Measurements from ENCODE around the gene PKIG.

Gene PKIG

DNA sequence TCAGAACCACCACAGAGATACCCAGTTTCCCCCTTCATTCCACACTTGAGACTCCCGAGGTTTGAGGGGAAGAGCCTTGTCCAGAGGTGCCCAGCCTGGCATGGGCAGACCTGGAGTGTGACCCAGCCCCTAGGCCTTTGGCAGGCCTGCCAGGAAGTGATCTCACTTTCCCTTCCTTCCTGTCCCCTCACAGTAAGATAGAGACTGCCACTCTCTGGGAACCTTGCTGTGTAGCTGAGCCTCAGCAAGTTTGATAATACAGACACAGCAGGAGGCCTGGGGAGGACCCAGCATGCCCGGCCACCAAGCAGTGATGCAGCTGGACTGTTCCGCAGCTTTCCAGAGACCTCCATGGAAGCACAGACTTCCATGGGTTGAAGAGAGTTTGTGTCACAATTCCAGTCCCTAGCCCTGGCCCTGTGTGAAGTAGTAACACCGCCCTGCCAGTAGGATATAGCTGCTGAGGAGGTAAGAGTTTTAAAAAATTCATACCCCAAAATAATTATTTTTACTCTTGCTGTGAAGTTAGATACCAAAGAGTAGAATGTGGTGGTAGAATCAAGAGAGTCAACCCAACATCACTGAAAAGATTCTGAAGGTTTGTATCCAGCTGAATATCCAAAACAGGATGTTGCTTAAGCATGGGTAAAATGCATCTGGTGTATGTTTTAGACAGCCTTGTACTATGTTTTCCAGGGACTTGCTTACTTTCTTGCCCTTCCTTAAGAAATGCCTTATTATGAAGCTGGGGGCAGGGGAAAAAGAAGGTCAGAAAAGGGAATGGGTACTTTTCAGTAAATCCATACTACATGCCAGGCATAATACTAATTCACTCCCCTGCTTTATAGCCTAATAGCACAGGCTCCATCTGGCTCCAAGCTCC, 16.3 kb downstream of the PKIG start:
- ATAC-seq: peak; percentile 60
- Mint-ChIP-seq H3K4me3 (peak overlapping the region; percentile 78), H3K4me1 (peaks cover 51% of the 10 kb centered on the region), H3K27me3 (no peaks in the 10 kb centered on the region), H3K27ac (no peak overlapping the region), H3K9me3 (no peaks in the 10 kb centered on the region), H3K36me3 (peaks cover 29% of the 10 kb centered on the region)

DNA sequence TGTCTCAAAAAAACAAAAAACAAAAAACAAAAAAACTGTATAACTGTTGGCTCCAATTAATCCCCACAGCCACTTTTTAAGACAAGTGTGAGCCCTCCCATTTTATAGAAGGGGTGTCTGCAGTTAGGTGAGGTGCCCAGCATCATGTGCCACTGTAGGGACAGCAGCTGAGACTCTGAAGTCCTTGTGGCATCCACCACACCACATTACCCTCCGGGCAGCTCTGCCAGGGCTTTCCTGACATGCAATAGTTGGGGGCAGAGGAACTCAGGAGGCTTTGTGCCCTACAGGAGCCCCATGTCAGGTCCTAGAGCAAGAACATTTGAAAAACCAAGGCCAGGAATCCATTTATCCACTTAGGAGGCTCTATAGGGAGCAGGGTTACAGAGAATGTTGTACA, 17.3 kb downstream of the PKIG start:
- Mint-ChIP-seq H3K36me3 (peaks cover 21% of the 10 kb centered on the region), H3K27me3 (no peaks in the 10 kb centered on the region), H3K4me3 (peak overlapping the region; percentile 78), H3K27ac (no peak overlapping the region), H3K4me1 (peaks cover 41% of the 10 kb centered on the region), H3K9me3 (no peaks in the 10 kb centered on the region)
- no peak for ATAC-seq

DNA sequence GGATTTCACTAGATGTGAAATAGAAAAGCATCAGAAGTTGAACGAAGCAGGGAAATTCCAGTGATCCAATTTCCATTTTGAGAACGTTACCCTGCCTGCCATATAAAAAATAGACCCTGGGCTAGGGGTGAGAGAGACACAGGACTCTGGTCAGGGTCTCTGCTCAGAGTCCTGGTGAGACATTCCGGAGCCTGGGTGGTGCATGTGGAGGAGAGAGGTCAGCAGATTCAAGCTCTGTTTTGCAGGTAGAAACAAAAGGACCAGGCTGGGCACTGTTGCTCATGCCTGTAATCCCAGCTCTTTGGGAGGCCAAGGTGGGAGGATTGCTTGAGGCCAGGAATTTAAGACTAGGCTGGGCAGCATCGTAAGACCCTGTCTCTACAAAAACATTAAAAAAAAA, 17.9 kb downstream of the PKIG start:
- Mint-ChIP-seq H3K4me3 (peak overlapping the region; percentile 78), H3K27me3 (no peaks in the 10 kb centered on the region), H3K9me3 (no peaks in the 10 kb centered on the region), H3K4me1 (peaks cover 35% of the 10 kb centered on the region), H3K36me3 (peaks cover 20% of the 10 kb centered on the region), H3K27ac (no peak overlapping the region)
- ATAC-seq: no peak

DNA sequence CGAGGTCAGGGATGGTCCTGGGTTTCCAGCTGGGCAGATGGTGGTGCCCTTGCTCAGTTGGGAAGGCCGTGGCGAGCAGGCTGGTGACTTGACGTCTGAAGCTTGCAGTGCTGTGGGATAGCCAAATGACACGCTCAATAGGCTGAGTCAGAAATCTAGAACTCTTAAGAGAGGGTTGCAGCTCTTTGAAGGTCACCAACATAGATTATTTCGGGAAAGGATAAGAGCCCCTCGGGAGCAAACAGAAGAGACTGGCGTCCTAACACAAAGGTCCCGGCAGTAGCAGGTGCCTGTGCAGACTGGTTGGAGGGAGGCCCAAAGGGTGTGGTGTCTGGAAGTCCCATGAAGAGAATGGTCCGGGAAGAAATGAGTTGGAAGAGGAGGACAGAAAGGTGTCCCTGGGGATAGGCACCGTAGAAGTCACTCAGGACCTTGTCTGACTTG, 18.4 kb downstream of the PKIG start:
- H3K4me1 Mint-ChIP-seq: peaks cover 33% of the 10 kb centered on the region
- H3K9me3 Mint-ChIP-seq: no peaks in the 10 kb centered on the region
- H3K4me3 Mint-ChIP-seq: peak overlapping the region; percentile 78
- no peak overlapping the region for H3K27ac Mint-ChIP-seq
- H3K36me3 Mint-ChIP-seq: peaks cover 20% of the 10 kb centered on the region
- ATAC-seq: no peak
- no peaks in the 10 kb centered on the region for H3K27me3 Mint-ChIP-seq

DNA sequence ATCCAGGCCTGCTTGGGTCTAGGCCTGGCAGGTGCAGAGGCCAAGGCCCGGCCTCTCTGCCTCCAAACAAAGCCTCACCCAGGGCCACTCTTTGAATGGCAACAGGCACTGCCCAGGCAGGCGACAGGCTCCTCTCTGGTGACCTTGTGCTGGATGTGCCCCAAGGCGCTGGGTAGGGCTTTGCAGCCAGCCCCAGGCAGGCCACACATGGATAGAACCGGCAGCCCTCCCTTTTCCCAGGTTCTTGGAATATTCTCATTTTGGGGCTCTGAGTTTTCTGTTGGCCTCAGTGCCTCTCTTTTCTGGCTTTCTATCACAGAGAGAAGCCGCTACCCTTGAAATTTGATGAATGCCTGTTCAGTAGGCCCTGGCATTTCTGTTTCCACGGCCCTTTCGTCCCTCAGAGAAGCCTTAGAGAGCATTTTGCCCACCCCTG, 18.9 kb downstream of the PKIG start:
- no peak for ATAC-seq
- H3K27me3 Mint-ChIP-seq: no peaks in the 10 kb centered on the region
- no peaks in the 10 kb centered on the region for H3K9me3 Mint-ChIP-seq
- H3K4me3 Mint-ChIP-seq: peak overlapping the region; percentile 78
- H3K27ac Mint-ChIP-seq: no peak overlapping the region
- H3K36me3 Mint-ChIP-seq: peaks cover 20% of the 10 kb centered on the region
- peaks cover 33% of the 10 kb centered on the region for H3K4me1 Mint-ChIP-seq

DNA sequence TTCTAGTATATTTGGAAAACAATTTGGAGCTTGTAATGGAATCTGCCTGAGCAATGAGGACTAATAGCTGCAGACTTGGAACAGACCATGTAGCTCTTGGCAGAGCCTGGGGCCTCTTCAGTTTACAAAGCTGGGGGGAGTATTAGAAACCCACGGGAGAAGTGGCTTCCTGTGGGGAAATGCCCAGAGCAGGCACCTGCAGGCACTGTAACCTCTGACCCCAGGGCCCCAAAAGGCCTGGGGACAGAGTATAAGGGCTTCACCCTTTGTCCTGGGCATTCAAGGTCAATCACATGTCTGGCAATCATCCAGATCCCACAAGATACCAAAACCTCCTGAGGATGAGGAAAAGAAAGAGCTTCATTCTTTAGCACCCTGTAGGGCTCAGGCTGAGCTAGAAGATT, 19.4 kb downstream of the PKIG start:
- peak overlapping the region; percentile 78 for H3K4me3 Mint-ChIP-seq
- H3K27ac Mint-ChIP-seq: no peak overlapping the region
- no peak for ATAC-seq
- H3K9me3 Mint-ChIP-seq: no peaks in the 10 kb centered on the region
- peaks cover 30% of the 10 kb centered on the region for H3K4me1 Mint-ChIP-seq
- H3K36me3 Mint-ChIP-seq: peaks cover 20% of the 10 kb centered on the region
- no peaks in the 10 kb centered on the region for H3K27me3 Mint-ChIP-seq

DNA sequence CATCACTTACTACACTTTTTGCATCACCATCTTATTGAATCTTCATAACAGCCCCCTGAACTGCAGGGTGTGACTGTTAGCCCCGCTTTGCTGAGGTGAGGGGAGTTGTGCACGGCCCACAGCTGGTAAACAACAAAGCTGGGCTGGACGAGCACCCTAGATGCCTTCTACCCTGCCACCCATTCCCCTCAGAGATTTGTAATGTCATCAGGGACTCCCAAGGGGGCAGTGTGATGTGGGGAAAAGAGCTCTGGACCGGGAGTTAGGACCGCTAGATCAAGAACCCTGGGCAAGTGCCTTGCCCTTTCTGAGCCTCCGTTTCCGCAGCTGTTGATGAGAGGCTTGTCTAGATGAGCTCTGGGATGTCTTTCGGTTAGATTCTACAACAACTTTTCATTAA, 20.9 kb downstream of the PKIG start:
- Mint-ChIP-seq H3K27ac (no peak overlapping the region), H3K4me1 (peaks cover 18% of the 10 kb centered on the region), H3K36me3 (peaks cover 19% of the 10 kb centered on the region), H3K9me3 (peaks cover 3% of the 10 kb centered on the region), H3K4me3 (no peak overlapping the region), H3K27me3 (no peaks in the 10 kb centered on the region)
- ATAC-seq: no peak

DNA sequence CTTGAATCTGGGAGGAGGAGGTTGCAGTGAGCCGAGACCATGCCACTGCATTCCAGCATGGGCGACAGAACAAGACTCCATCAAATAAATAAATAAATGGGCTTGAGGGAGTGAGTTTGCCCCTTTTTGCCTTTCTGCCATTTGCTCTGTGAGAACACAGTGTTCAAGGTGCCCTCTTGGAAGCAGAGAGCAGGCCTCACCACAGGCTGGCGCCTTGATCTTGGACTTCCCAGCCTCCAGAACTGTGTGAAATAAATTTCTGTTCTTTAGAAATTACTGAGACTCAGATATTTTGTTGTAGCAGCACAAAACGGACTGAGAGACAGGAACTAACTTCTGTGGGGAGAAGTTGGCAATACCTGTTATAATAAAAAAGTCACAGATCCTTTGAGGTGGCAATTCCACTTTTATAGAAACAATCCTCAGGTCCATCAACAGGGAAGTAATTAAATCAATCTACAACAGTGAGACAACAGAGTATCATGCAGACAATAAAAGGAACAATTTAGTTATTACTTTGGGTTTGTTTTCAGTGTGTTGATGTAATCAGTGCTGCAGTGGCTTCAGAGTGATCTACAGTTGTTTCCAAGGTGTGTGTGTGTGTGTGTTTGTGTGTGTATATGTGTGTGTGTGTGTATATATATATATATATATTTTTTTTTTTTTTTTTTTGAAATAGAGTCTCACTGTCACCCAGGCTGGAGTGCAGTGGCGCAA, 24.5 kb downstream of the PKIG start:
- peaks cover 3% of the 10 kb centered on the region for H3K9me3 Mint-ChIP-seq

DNA sequence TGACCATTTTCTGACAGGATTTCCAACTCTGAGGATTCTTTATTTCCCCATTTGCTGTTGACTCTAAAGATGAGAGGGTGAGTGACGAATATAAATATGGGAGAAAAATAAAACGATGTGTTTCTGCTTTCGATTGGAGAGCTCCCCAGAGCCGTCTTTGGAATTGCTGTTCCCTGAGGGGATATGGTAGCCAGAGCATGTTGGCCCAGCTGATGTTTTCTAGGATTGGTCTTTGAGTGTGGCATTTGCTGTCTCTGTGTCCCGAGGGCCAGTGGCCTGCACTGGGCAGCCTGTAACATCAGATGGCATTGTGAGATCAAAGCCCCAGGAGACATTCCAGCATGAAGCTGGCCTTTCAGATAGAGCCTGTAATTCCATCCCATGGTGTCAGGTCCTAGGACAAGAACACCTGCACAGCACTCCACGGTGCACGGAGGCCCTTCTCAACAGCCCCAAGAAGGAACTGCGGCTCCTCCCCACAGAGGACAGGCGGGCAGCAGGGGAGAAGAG, 26.7 kb downstream of the PKIG start:
- Mint-ChIP-seq H3K4me3 (no peak overlapping the region), H3K4me1 (peaks cover 54% of the 10 kb centered on the region), H3K36me3 (peaks cover 16% of the 10 kb centered on the region), H3K9me3 (peaks cover 3% of the 10 kb centered on the region), H3K27ac (peak overlapping the region; percentile 84), H3K27me3 (no peaks in the 10 kb centered on the region)
- no peak for ATAC-seq

More for the DNA sequence above, 24.5 kb downstream of the PKIG start:
- Mint-ChIP-seq H3K36me3 (peaks cover 6% of the 10 kb centered on the region), H3K27ac (no peak overlapping the region), H3K4me1 (peaks cover 43% of the 10 kb centered on the region), H3K4me3 (no peak overlapping the region), H3K27me3 (no peaks in the 10 kb centered on the region)
- no peak for ATAC-seq

DNA sequence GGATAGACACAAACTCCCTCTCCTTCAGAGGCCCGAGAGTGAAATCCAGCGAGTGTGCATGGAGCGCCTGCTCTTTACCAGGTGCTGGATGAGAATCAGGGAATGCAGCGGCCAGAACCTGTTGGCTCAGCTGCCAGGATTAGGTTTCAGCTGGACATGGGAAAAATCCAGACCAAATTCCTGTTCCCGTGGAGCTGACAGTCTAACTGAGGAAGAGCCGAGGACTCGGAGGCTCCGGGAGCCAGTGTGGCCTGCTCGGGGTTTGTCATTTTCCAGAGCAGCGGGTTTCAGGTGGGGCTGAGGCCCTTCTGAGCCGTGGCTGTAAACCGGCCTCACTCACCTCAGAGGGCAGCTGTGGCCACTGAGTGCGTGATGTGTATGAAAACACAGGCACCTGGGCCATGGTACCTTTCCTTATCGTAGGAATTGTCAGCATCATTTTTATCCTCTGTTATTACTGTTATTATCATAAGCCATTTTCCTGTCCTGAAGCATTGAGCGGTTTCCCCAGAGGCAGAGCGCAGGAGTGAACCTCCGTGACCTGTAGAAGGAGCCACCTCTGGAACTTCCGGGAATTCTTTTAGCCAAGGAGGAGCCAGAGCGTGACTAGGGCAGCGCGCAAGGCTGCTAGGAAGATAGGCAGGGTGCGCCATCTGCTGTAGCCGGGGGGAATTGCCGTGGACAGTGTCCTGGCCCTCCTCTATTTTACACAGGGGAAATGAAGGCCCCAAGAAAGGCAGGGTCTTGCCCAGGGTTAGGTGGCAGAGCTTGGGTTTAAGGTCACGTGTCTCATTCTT, 27.3 kb downstream of the PKIG start:
- H3K27ac Mint-ChIP-seq: peak overlapping the region; percentile 84
- peaks cover 61% of the 10 kb centered on the region for H3K4me1 Mint-ChIP-seq
- H3K27me3 Mint-ChIP-seq: no peaks in the 10 kb centered on the region
- peaks cover 22% of the 10 kb centered on the region for H3K36me3 Mint-ChIP-seq
- H3K9me3 Mint-ChIP-seq: peaks cover 3% of the 10 kb centered on the region
- peak; percentile 93 for ATAC-seq
- H3K4me3 Mint-ChIP-seq: peak overlapping the region; percentile 74

DNA sequence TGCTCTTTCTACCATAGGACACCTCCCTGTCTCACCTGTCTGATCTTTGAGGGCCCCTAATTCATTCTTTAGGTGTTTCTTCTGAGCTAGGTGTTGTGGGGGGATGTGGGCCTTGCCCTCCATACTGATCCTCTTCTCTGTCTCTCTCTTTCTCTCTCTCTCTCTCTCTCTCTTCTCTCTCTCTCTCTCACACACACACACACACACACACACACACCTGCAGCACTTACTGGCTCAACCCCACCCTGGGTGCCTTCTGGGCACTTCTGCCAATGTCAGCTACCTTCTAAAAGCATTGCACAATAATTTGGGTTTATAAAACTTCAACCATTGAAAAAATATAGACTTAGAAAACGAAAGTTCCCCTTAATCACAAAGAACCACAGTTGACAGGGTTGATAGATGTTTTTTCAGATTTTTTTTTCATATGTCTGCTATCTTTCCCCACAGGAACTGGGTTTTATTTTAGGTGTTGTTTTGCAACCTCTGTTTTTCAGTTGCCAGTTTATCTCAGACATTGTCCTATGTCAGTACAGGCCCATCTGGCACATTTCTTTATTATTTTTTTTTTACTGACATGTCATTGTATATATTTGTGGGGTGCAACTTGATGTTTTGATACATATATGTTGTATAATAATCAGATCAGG, 28.1 kb downstream of the PKIG start:
- H3K9me3 Mint-ChIP-seq: peaks cover 3% of the 10 kb centered on the region
- no peaks in the 10 kb centered on the region for H3K27me3 Mint-ChIP-seq
- H3K4me1 Mint-ChIP-seq: peaks cover 68% of the 10 kb centered on the region
- ATAC-seq: peak; percentile 25
- H3K36me3 Mint-ChIP-seq: peaks cover 29% of the 10 kb centered on the region
- H3K4me3 Mint-ChIP-seq: peak overlapping the region; percentile 13
- peak overlapping the region; percentile 84 for H3K27ac Mint-ChIP-seq

DNA sequence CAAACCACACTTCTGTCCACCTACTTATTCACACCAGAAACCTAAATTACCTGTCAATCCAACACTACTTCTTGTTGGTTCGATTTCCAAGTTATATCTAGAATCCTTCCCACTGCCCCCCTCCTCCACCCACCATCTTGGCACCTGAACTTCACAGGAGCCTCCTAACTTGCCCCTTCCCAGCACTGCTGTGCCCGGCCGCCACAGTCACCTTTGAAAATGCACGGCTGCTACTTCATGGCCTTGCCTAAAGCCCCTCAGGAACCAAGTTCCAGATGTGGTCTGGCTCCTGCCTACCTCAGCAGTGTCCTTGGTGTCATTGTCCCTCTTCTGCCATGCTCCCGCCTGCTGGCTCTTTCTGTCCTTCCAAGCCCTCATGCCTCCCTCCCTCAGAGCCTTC, 31.2 kb downstream of the PKIG start:
- peaks cover 85% of the 10 kb centered on the region for H3K4me1 Mint-ChIP-seq
- ATAC-seq: no peak
- H3K36me3 Mint-ChIP-seq: peaks cover 55% of the 10 kb centered on the region
- no peaks in the 10 kb centered on the region for H3K27me3 Mint-ChIP-seq
- H3K27ac Mint-ChIP-seq: peak overlapping the region; percentile 88
- H3K9me3 Mint-ChIP-seq: no peaks in the 10 kb centered on the region
- no peak overlapping the region for H3K4me3 Mint-ChIP-seq

DNA sequence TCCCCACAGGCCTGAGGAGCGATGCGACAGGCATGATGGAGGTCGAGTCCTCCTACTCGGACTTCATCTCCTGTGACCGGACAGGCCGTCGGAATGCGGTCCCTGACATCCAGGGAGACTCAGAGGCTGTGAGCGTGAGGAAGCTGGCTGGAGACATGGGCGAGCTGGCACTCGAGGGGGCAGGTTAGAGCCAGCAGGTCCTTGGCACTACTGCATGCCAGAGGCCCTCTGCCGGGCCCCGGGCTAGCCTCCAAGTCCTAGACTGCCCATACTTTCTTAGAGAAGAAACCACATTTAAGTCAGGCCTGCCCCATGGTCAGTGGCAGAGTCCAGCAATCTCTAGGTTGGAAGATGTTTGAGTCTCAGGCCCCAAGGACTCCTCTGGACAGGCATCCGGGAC, 32.1 kb downstream of the PKIG start:
- H3K9me3 Mint-ChIP-seq: no peaks in the 10 kb centered on the region
- ATAC-seq: no peak
- H3K27ac Mint-ChIP-seq: peak overlapping the region; percentile 88
- H3K4me3 Mint-ChIP-seq: no peak overlapping the region
- peaks cover 60% of the 10 kb centered on the region for H3K36me3 Mint-ChIP-seq
- H3K27me3 Mint-ChIP-seq: no peaks in the 10 kb centered on the region
- peaks cover 85% of the 10 kb centered on the region for H3K4me1 Mint-ChIP-seq

DNA sequence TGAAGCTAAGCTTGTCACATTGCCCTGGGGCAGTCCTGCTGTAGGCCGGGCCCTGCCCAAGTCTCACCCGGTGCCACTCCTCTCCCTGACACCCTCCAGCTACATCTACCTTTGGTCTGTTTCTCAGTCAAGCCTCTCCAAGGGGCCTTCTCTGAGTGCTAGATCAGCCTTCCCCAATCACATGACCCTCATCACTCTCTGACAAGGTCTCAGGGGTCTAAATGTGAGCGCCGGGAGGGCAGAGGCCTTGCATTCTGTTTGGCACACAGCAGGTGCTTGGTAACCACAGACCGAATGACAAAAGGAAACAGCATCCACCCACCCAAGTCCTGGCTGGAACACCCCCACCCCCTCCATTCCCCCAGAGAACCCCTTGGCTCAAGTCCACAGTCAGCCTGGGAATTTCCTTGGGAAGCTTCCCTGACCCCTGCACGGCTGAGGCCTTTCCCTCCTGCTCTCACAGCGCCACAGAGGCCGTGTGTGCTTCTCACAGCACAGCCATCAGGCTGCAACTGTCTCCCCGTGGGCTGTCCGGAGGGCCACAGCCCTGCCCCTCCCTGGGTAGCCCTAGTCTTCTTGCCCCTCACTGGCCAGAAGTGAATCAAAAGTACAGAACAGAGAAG, 32.9 kb downstream of the PKIG start:
- ATAC-seq: peak; percentile 73
- Mint-ChIP-seq H3K27ac (peak overlapping the region; percentile 88), H3K27me3 (no peaks in the 10 kb centered on the region), H3K36me3 (peaks cover 68% of the 10 kb centered on the region), H3K4me1 (peaks cover 78% of the 10 kb centered on the region), H3K9me3 (no peaks in the 10 kb centered on the region), H3K4me3 (peak overlapping the region; percentile 30)

Measured in stimulated activated memory B cell treated with anti-CD40 and anti-IgM and Interleukin-4, amounts not matched to agents 10 μg/mL and 1 μg/mL and 100 μg/mL, for 72 hours (primary cell).